Neural progenitor cell (in vitro differentiated cells): Measurements from ENCODE around the gene PCSK5. TPM values are rescaled to one million over a fixed set of nuclear protein-coding genes. Genes with fewer than 3 reads are reported as not detected.

ENCODE experiments used
- DNase-seq: peaks from one replicate; pipeline ENCODE4 v3.0.0-alpha.2; 2016; ENCODE audit warnings: low spot score
- H2AFZ ChIP-seq: fragments of 200-600 bp; sonication (generic); replicated peaks from 2 replicates; pipeline ENCODE4 v1.6.1; 2016; ENCODE audit warnings: antibody characterized with exemption
- H3F3A ChIP-seq: fragments of 200-600 bp; sonication (generic); 2 replicates; pipeline ENCODE4 v1.6.1; 2016; ENCODE audit warnings: antibody characterized with exemption, low read depth
- H3K27ac ChIP-seq: fragments of 200-600 bp; sonication (generic); 2 replicates; pipeline ENCODE4 v1.5.1; 2016; ENCODE audit warnings: mild to moderate bottlenecking
- H3K27me3 ChIP-seq: fragments of 200-600 bp; sonication (generic); 2 replicates; pipeline ENCODE4 v1.6.1; 2016; ENCODE audit warnings: mild to moderate bottlenecking, moderate library complexity
- H3K36me3 ChIP-seq: fragments of 200-600 bp; sonication (generic); 2 replicates; pipeline ENCODE4 v1.5.1; 2016
- H3K4me1 ChIP-seq: fragments of 200-600 bp; sonication (generic); 2 replicates; pipeline ENCODE4 v1.6.1; 2016; ENCODE audit warnings: mixed run types
- H3K4me2 ChIP-seq: fragments of 200-600 bp; sonication (generic); 2 replicates; pipeline ENCODE4 v1.6.1; 2016
- H3K4me3 ChIP-seq: fragments of 200-600 bp; sonication (generic); 2 replicates; pipeline ENCODE4 v1.5.1; 2016
- H3K79me2 ChIP-seq: fragments of 200-600 bp; sonication (generic); 2 replicates; pipeline ENCODE4 v1.6.1; 2016; ENCODE audit warnings: low read depth
- H3K9ac ChIP-seq: fragments of 200-600 bp; sonication (generic); 2 replicates; pipeline ENCODE4 v1.6.1; 2016
- H3K9me3 ChIP-seq: fragments of 200-600 bp; sonication (generic); 2 replicates; pipeline ENCODE4 v1.5.1; 2016; ENCODE audit warnings: low read depth
- H4K20me1 ChIP-seq: fragments of 200-600 bp; sonication (generic); 2 replicates; pipeline ENCODE4 v1.6.1; 2016; ENCODE audit warnings: low read depth
- H3K27ac Mint-ChIP-seq: 3 replicates; pipeline ENCODE4 v1.8.0; 2021; ENCODE audit warnings: mixed read lengths
- H3K27me3 Mint-ChIP-seq: 2 replicates; pipeline ENCODE4 v1.8.0; 2022; ENCODE audit warnings: low read depth, mild to moderate bottlenecking, inconsistent platforms, moderate library complexity, mixed read lengths; ENCODE audit not compliant: insufficient read depth
- H3K36me3 Mint-ChIP-seq: 3 replicates; pipeline ENCODE4 v1.8.0; 2021; ENCODE audit warnings: mixed read lengths
- H3K4me1 Mint-ChIP-seq: 3 replicates; pipeline ENCODE4 v1.8.0; 2021; ENCODE audit warnings: mixed read lengths
- H3K4me3 Mint-ChIP-seq: 3 replicates; pipeline ENCODE4 v1.8.0; 2021; ENCODE audit warnings: mild to moderate bottlenecking, moderate library complexity, mixed read lengths
- H3K9me3 Mint-ChIP-seq: 3 replicates; pipeline ENCODE4 v1.8.0; 2020; ENCODE audit warnings: mixed read lengths
- CTCF ChIP-seq: fragments of 200-600 bp; sonication (generic); IDR thresholded peaks from 2 replicates; pipeline ENCODE4 v1.5.1; 2017; ENCODE audit warnings: antibody characterized with exemption, mild to moderate bottlenecking
- EZH2 ChIP-seq: fragments of 200-600 bp; sonication (generic); IDR thresholded peaks from 2 replicates; pipeline ENCODE4 v1.6.1; 2017; ENCODE audit warnings: antibody characterized with exemption, mild to moderate bottlenecking, moderate library complexity
- EZH2phosphoT487 ChIP-seq: fragments of 200-600 bp; sonication (generic); IDR thresholded peaks from 2 replicates; pipeline ENCODE4 v1.6.1; 2017; ENCODE audit warnings: antibody characterized with exemption
- total RNA-seq: library from RNA; depleted of rRNA; stranded (reverse); fragments of >200 nt; gene quantifications from 2 replicates; pipeline ENCODE4 v1.2.3, GENCODE V29; 2015; ENCODE audit warnings: low replicate concordance

PCSK5 gene
- total RNA-seq, 1 donor from 2014 or later: 23.4 TPM

GRCh38 chr9:75996726-75997125 lies 106.3 kb downstream of the PCSK5 start:
- Histone ChIP-seq H3K9me3 (no peaks in the 10 kb centered on the region), H3K4me2 (no peak overlapping the region), H3F3A (no peaks in the 10 kb centered on the region), H4K20me1 (no peaks in the 10 kb centered on the region), H3K4me3 (no peak overlapping the region), H3K79me2 (peaks cover 4% of the 10 kb centered on the region), H3K27me3 (no peaks in the 10 kb centered on the region), H3K9ac (no peak overlapping the region), H2AFZ (no peak overlapping the region), H3K4me1 (peaks cover 5% of the 10 kb centered on the region), H3K27ac (no peak overlapping the region), H3K36me3 (no peaks in the 10 kb centered on the region)
- no peak overlapping the region for H3K27ac Mint-ChIP-seq
- H3K4me3 Mint-ChIP-seq: no peak overlapping the region
- no peak for DNase-seq
- peaks cover 5% of the 10 kb centered on the region for H3K9me3 Mint-ChIP-seq
- TF ChIP-seq EZH2phosphoT487 (no peak), CTCF (no peak), EZH2 (no peak)
- peaks cover 22% of the 10 kb centered on the region for H3K36me3 Mint-ChIP-seq
- H3K27me3 Mint-ChIP-seq: peaks cover 7% of the 10 kb centered on the region
- H3K4me1 Mint-ChIP-seq: peaks cover 10% of the 10 kb centered on the region

- no peaks in the 10 kb centered on the region for H4K20me1 ChIP-seq
- no peaks in the 10 kb centered on the region for H3K9me3 ChIP-seq
- peaks cover 7% of the 10 kb centered on the region for H3K27me3 Mint-ChIP-seq
- H3K4me3 Mint-ChIP-seq: no peak overlapping the region
- peaks cover 22% of the 10 kb centered on the region for H3K36me3 Mint-ChIP-seq
- H3K9ac ChIP-seq: no peak overlapping the region
- peaks cover 10% of the 10 kb centered on the region for H3K4me1 Mint-ChIP-seq
- DNase-seq: no peak
- H3K27ac ChIP-seq: no peak overlapping the region
- no peak overlapping the region for H3K27ac Mint-ChIP-seq
- H3K4me1 ChIP-seq: peaks cover 5% of the 10 kb centered on the region
- no peak overlapping the region for H3K4me2 ChIP-seq
- peaks cover 4% of the 10 kb centered on the region for H3K79me2 ChIP-seq
- no peak overlapping the region for H2AFZ ChIP-seq
- H3K36me3 ChIP-seq: no peaks in the 10 kb centered on the region
- no peaks in the 10 kb centered on the region for H3F3A ChIP-seq
- peaks cover 5% of the 10 kb centered on the region for H3K9me3 Mint-ChIP-seq
- H3K4me3 ChIP-seq: no peak overlapping the region
- TF ChIP-seq CTCF: no peak
- TF ChIP-seq EZH2phosphoT487: no peak
- TF ChIP-seq EZH2: no peak
- H3K27me3 ChIP-seq: no peaks in the 10 kb centered on the region
These were observed 106.7 kb downstream of the PCSK5 start for GRCh38 chr9:75997206-75997605.

GRCh38 chr9:75998096-75998780 lies 107.8 kb downstream of the PCSK5 start:
- H3K4me2 ChIP-seq: no peak overlapping the region
- H3K4me3 ChIP-seq: no peak overlapping the region
- H3K4me1 ChIP-seq: peaks cover 5% of the 10 kb centered on the region
- no peaks in the 10 kb centered on the region for H3K9me3 ChIP-seq
- DNase-seq: no peak
- Mint-ChIP-seq H3K4me3 (no peak overlapping the region), H3K9me3 (peaks cover 5% of the 10 kb centered on the region), H3K36me3 (peaks cover 22% of the 10 kb centered on the region), H3K27me3 (peaks cover 7% of the 10 kb centered on the region), H3K27ac (no peak overlapping the region), H3K4me1 (peaks cover 10% of the 10 kb centered on the region)
- no peak overlapping the region for H3K27ac ChIP-seq
- no peak overlapping the region for H2AFZ ChIP-seq
- no peaks in the 10 kb centered on the region for H3K79me2 ChIP-seq
- no peaks in the 10 kb centered on the region for H3F3A ChIP-seq
- no peaks in the 10 kb centered on the region for H3K36me3 ChIP-seq
- H4K20me1 ChIP-seq: no peaks in the 10 kb centered on the region
- no peaks in the 10 kb centered on the region for H3K27me3 ChIP-seq
- no peak for TF ChIP-seq CTCF
- TF ChIP-seq EZH2: no peak
- no peak overlapping the region for H3K9ac ChIP-seq
